Measurements from ENCODE around the gene TARS1.

The TARS1 gene

GRCh38 chr5:33441241-33442177 lies 744 bp downstream of the TARS1 start:
- DNase-seq, result no peak

- no peak for DNase-seq
These were observed 3.8 kb downstream of the TARS1 start for GRCh38 chr5:33444542-33444941.

- DNase-seq, result no peak
These were observed 5.0 kb downstream of the TARS1 start for GRCh38 chr5:33445798-33446197.

- no peak for DNase-seq
These were observed 7.4 kb downstream of the TARS1 start for GRCh38 chr5:33448118-33448517.

- DNase-seq, result no peak
These were observed 16.4 kb downstream of the TARS1 start for GRCh38 chr5:33457126-33457525.

- no peak for DNase-seq
These were observed 17.1 kb downstream of the TARS1 start for GRCh38 chr5:33457817-33458216.

GRCh38 chr5:33460210-33460609 lies 19.4 kb downstream of the TARS1 start:
- DNase-seq, result no peak

GRCh38 chr5:33462456-33462855 lies 21.7 kb downstream of the TARS1 start:
- no peak for DNase-seq

- DNase-seq, result no peak
These were observed 24.4 kb downstream of the TARS1 start for GRCh38 chr5:33465120-33465519.

- no peak for DNase-seq
These were observed 28.1 kb downstream of the TARS1 start for GRCh38 chr5:33468775-33469435.

- no peak for DNase-seq
These were observed 29.8 kb downstream of the TARS1 start for GRCh38 chr5:33470544-33470943.

- DNase-seq, result no peak
These were observed 32.1 kb downstream of the TARS1 start for GRCh38 chr5:33472805-33473409.

- DNase-seq, result no peak
These were observed 33.2 kb downstream of the TARS1 start for GRCh38 chr5:33474004-33474403.

- no peak for DNase-seq
These were observed 34.2 kb downstream of the TARS1 start for GRCh38 chr5:33474931-33475499.

GRCh38 chr5:33475706-33476105 lies 34.9 kb downstream of the TARS1 start:
- DNase-seq, result no peak

- DNase-seq, result no peak
These were observed 36.2 kb downstream of the TARS1 start for GRCh38 chr5:33476992-33477391.

GRCh38 chr5:33477816-33478215 lies 37.1 kb downstream of the TARS1 start:
- no peak for DNase-seq

GRCh38 chr5:33479311-33479710 lies 38.5 kb downstream of the TARS1 start:
- no peak for DNase-seq

- no peak for DNase-seq
These were observed 40.1 kb downstream of the TARS1 start for GRCh38 chr5:33480876-33481275.

- DNase-seq, result no peak
These were observed 41.6 kb downstream of the TARS1 start for GRCh38 chr5:33482335-33482734.

- DNase-seq, result no peak
These were observed 46.5 kb downstream of the TARS1 start for GRCh38 chr5:33487236-33487635.

GRCh38 chr5:33488558-33489355 lies 48.0 kb downstream of the TARS1 start:
- no peak for DNase-seq
